Small intestine (tissue), 16 donors: Measurements from ENCODE around the gene TRPC3. TPM values are rescaled to one million over a fixed set of nuclear protein-coding genes. Genes with fewer than 3 reads are reported as not detected.

Source experiments
- DNase-seq, 2 donors: peaks; one replicate each; pipeline versions ENCODE4 v3.0.0 to v3.0.0-alpha.2; 2013
- FAIRE-seq: peaks from 2 replicates; lab custom pipeline; 2012; peaks lifted over from hg19 to GRCh38; lab: Jason Lieb, UNC
- H3K27ac ChIP-seq, 3 donors: one replicate each; pipeline ENCODE4 v1.5.1; 2013; ENCODE audit warnings: low read length in 2 of 3, mild to moderate bottlenecking in 2 of 3, control low read depth in 1 of 3, inconsistent platforms in 1 of 3, low read depth in 1 of 3, moderate library complexity in 1 of 3
- H3K27me3 ChIP-seq, 3 donors: one replicate each; pipeline ENCODE4 v1.6.1; 2013; ENCODE audit warnings: low read length in 3 of 3, inconsistent platforms in 1 of 3; ENCODE audit not compliant: control insufficient read depth in 3 of 3, insufficient read depth in 3 of 3
- H3K36me3 ChIP-seq, 3 donors: one replicate each; pipeline ENCODE4 v1.6.1; 2013; ENCODE audit warnings: low read length in 3 of 3, inconsistent platforms in 1 of 3, low read depth in 1 of 3, mild to moderate bottlenecking in 1 of 3, moderate library complexity in 1 of 3; ENCODE audit not compliant: control insufficient read depth in 3 of 3, insufficient read depth in 2 of 3
- H3K4me1 ChIP-seq, 3 donors: one replicate each; pipeline ENCODE4 v1.6.1; 2013; ENCODE audit warnings: low read length in 2 of 3, inconsistent platforms in 1 of 3, low read depth in 1 of 3, mild to moderate bottlenecking in 1 of 3, moderate library complexity in 1 of 3; ENCODE audit not compliant: control insufficient read depth in 3 of 3, insufficient read depth in 2 of 3
- H3K4me3 ChIP-seq, 3 donors: one replicate each; pipeline ENCODE4 v1.5.1; 2013; ENCODE audit warnings: low read length in 3 of 3, control low read depth in 1 of 3, inconsistent platforms in 1 of 3, low read depth in 1 of 3, mild to moderate bottlenecking in 1 of 3, moderate library complexity in 1 of 3
- H3K9me3 ChIP-seq, 2 donors: one replicate each; pipeline ENCODE4 v1.6.1; 2013; ENCODE audit warnings: low read depth in 1 of 2, low read length in 1 of 2; ENCODE audit not compliant: control insufficient read depth in 2 of 2, insufficient read depth in 1 of 2
- WGBS, 3 donors: extraction: QIAGEN DNeasy Blood & Tissue Kit; methylation state at CpG; one replicate each; pipeline ENCODE4 v1.1.7; 2013; 5-methylcytosine and 5-hydroxymethylcytosine counted together
- long read RNA-seq, 10 donors: transcript quantifications; one replicate each; lab custom pipeline, GENCODE V29; 2026
- polyA plus RNA-seq, 4 donors: library from polyadenylated mRNA; stranded (reverse) in 3 of 4; unstranded in 1 of 4; fragments of 200-250 nt in 3 of 4; fragments of 120-200 nt in 1 of 4; gene quantifications; one replicate each; pipeline versions ENCODE4 v1.2.1 to v1.2.3, GENCODE V29; 2013
- donor health status: healthy with polysubstance abuse.
- donor health status: control.
- donor health status: control.
- donor health status: Bipolar disorder and iron deficiency.
- donor health status: healthy.

The TRPC3 gene
- under 1 TPM in 3 of 4 donors, not detected in 1; 0.09 to 0.72 (median 0.22) TPM for polyA plus RNA-seq
- long read RNA-seq, donor 1 = 0 reads
- long read RNA-seq, donor 2 = 0 reads
- long read RNA-seq, donor 3, partial matches to known transcripts = 0 of 1 reads
- long read RNA-seq, donor 3, other reads (novel, unspliced or antisense) = 0 of 1 reads
- long read RNA-seq, donor 4 = 0 reads
- long read RNA-seq, donor 5 = 0 reads
- long read RNA-seq, donor 6, partial matches to known transcripts = 0 of 1 reads
- long read RNA-seq, donor 6, other reads (novel, unspliced or antisense) = 0 of 1 reads
- long read RNA-seq, donor 7, partial matches to known transcripts = 0 of 1 reads
- long read RNA-seq, donor 7, other reads (novel, unspliced or antisense) = 0 of 1 reads
- long read RNA-seq, donor 8 = 0 reads
- long read RNA-seq, donor 9 = 0 reads
- long read RNA-seq, donor 10 = 0 reads

GRCh38 chr4:121951521-121952110, at the start of gene TRPC3:
TRPC3 (minus strand) TSS chr4:121952060; CDS start chr4:121951680, 380 bp downstream.
- H3K4me1 ChIP-seq = peaks cover 0 to 2% (median 0%) of the 10 kb centered on the region in 3 donors
- peaks cover 0 to 42% (median 7%) of the 10 kb centered on the region in 3 donors for H3K27me3 ChIP-seq
- DNase-seq (peak in 1 of 2 donors; percentile 42), FAIRE-seq (no peak)
- no peaks in the 10 kb centered on the region for H3K9me3 ChIP-seq
- H3K27ac ChIP-seq = peak within 1 kb of the TSS in 1 of 3 donors; percentile 20
- peak within 1 kb of the TSS; percentile 31 to 55 (median 46) for H3K4me3 ChIP-seq
- 0 to 1% (median 1%) methylated on average over 46 to 69 of the region's 69 CpGs for WGBS, 3 donors
- no peaks in the 10 kb centered on the region for H3K36me3 ChIP-seq

- no peak for FAIRE-seq
- 46 to 61% (median 58%) methylated on average over 4 of the region's 4 CpGs for WGBS, 3 donors
- no peaks in the 10 kb centered on the region for H3K4me1 ChIP-seq
Observed at GRCh38 chr4:122000849-122001248, 49.0 kb upstream of the TRPC3 start.

GRCh38 chr4:121998024-121998423, 46.2 kb upstream of the TRPC3 start:
- FAIRE-seq = no peak
- Histone ChIP-seq H3K9me3 (no peaks in the 10 kb centered on the region), H3K27me3 (no peaks in the 10 kb centered on the region), H3K4me3 (no peak overlapping the region), H3K4me1 (no peaks in the 10 kb centered on the region), H3K27ac (no peak overlapping the region), H3K36me3 (no peaks in the 10 kb centered on the region)
- 56 to 72% (median 63%) methylated on average over 4 of the region's 4 CpGs for WGBS, 3 donors
- no peak for DNase-seq

More at GRCh38 chr4:122000849-122001248, 49.0 kb upstream of the TRPC3 start:
- H3K36me3 ChIP-seq = no peaks in the 10 kb centered on the region
- no peak for DNase-seq
- no peak overlapping the region for H3K27ac ChIP-seq
- H3K9me3 ChIP-seq = no peaks in the 10 kb centered on the region
- no peak overlapping the region for H3K4me3 ChIP-seq
- H3K27me3 ChIP-seq = no peaks in the 10 kb centered on the region

GRCh38 chr4:121995790-121996537, 44.1 kb upstream of the TRPC3 start:
- H3K4me3 ChIP-seq = no peak overlapping the region
- 41 to 67% (median 46%) methylated on average over 3 of the region's 3 CpGs for WGBS, 3 donors
- no peak for DNase-seq
- no peak overlapping the region for H3K27ac ChIP-seq
- no peaks in the 10 kb centered on the region for H3K4me1 ChIP-seq
- H3K27me3 ChIP-seq = no peaks in the 10 kb centered on the region
- no peak for FAIRE-seq
- no peaks in the 10 kb centered on the region for H3K9me3 ChIP-seq
- H3K36me3 ChIP-seq = no peaks in the 10 kb centered on the region

GRCh38 chr4:121991968-121992367, 40.1 kb upstream of the TRPC3 start:
- Histone ChIP-seq H3K27me3 (peaks cover 0 to 4% (median 0%) of the 10 kb centered on the region in 3 donors), H3K4me3 (no peak overlapping the region), H3K4me1 (no peaks in the 10 kb centered on the region), H3K27ac (no peak overlapping the region), H3K9me3 (no peaks in the 10 kb centered on the region), H3K36me3 (no peaks in the 10 kb centered on the region)
- FAIRE-seq (no peak), DNase-seq (no peak)

GRCh38 chr4:121990489-121990888, 38.6 kb upstream of the TRPC3 start:
- FAIRE-seq = no peak
- 48 to 72% (median 59%) methylated on average over 6 of the region's 6 CpGs for WGBS, 3 donors
- DNase-seq = no peak
- Histone ChIP-seq H3K36me3 (no peaks in the 10 kb centered on the region), H3K27me3 (peaks cover 0 to 5% (median 0%) of the 10 kb centered on the region in 3 donors), H3K27ac (no peak overlapping the region), H3K9me3 (no peaks in the 10 kb centered on the region), H3K4me3 (no peak overlapping the region), H3K4me1 (no peaks in the 10 kb centered on the region)

DNA sequence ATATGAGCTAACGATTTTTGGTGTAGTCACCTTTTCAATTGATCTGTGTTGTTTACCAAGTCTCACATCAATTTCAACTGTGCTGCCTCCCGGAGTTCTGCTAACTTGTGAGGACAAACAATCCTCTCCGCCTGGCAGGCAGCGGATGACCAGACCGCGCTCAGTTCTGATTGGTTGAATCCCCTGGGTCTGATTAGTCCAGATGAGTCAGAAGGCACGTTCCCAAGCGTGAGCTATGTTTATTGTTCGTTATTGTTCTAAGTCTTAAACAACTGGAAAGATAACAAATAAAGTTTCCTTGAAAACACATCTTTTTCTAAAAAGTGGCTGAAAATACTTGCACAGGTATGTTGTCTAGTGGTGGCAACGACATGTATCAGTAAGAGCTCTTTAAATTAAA, 37.9 kb upstream of the TRPC3 start:
- 19 to 52% (median 43%) methylated on average over 10 of the region's 10 CpGs for WGBS, 3 donors
- H3K27me3 ChIP-seq = peaks cover 0 to 5% (median 0%) of the 10 kb centered on the region in 3 donors
- no peaks in the 10 kb centered on the region for H3K9me3 ChIP-seq
- DNase-seq (peak in 1 of 2 donors; percentile 13), FAIRE-seq (no peak)
- H3K4me3 ChIP-seq = no peak overlapping the region
- no peaks in the 10 kb centered on the region for H3K36me3 ChIP-seq
- no peak overlapping the region for H3K27ac ChIP-seq
- H3K4me1 ChIP-seq = no peaks in the 10 kb centered on the region

- WGBS, 3 donors = 63 to 82% (median 67%) methylated on average over 1 of the region's 1 CpG
- H3K4me3 ChIP-seq = no peak overlapping the region
Observed at GRCh38 chr4:121988950-121989349, 37.1 kb upstream of the TRPC3 start.

More at GRCh38 chr4:121988950-121989349, 37.1 kb upstream of the TRPC3 start:
- Histone ChIP-seq H3K4me1 (no peaks in the 10 kb centered on the region), H3K27ac (no peak overlapping the region), H3K9me3 (no peaks in the 10 kb centered on the region), H3K36me3 (no peaks in the 10 kb centered on the region), H3K27me3 (peaks cover 0 to 5% (median 0%) of the 10 kb centered on the region in 3 donors)
- DNase-seq (no peak), FAIRE-seq (no peak)
